Stomach (tissue), 9 donors: ENCODE data around the gene FGD3. TPM values are rescaled to one million over a fixed set of nuclear protein-coding genes. Genes with fewer than 3 reads are reported as not detected.

Source experiments
- DNase-seq, 2 donors: peaks; one replicate each; pipeline versions ENCODE4 v3.0.0 to v3.0.0-alpha.2; 2013 to 2019
- H3K27ac ChIP-seq, 5 donors: fragments of 200-600 bp in 4 of 5; sonication (generic) in 4 of 5; one replicate each; pipeline ENCODE4 v1.5.1; 2013 to 2019; ENCODE audit warnings: mild to moderate bottlenecking in 1 of 5, moderate library complexity in 1 of 5
- H3K27me3 ChIP-seq, 3 donors: fragments of 200-600 bp; sonication (generic); one replicate each; pipeline ENCODE4 v1.5.1; 2017 to 2019; ENCODE audit warnings: mixed run types in 1 of 3
- H3K36me3 ChIP-seq, 4 donors: fragments of 200-600 bp; sonication (generic); 1 replicate in 3 of 4; 2 replicates in 1 of 4; pipeline ENCODE4 v1.5.1; 2016 to 2019
- H3K4me1 ChIP-seq, 4 donors: fragments of 200-600 bp; sonication (generic); one replicate each; pipeline ENCODE4 v1.5.1; 2016 to 2019
- H3K4me3 ChIP-seq, 4 donors: fragments of 200-600 bp; sonication (generic) in 3 of 4; one replicate each; pipeline ENCODE4 v1.5.1; 2016 to 2019; ENCODE audit warnings: mild to moderate bottlenecking in 1 of 4
- H3K9me3 ChIP-seq, 4 donors: fragments of 200-600 bp; sonication (generic); one replicate each; pipeline ENCODE4 v1.5.1; 2016 to 2019
- CTCF ChIP-seq, 7 experiments: fragments of 450-650 bp in 4 of 7; fragments of 200-600 bp in 3 of 7; sonication (generic) in 3 of 7; IDR thresholded peaks; one replicate each; pipeline ENCODE4 v1.5.1; 2016 to 2019; ENCODE audit warnings: antibody characterized with exemption in 7 of 7, control low read depth in 2 of 7, mild to moderate bottlenecking in 1 of 7
- EP300 ChIP-seq: sonication (generic); formaldehyde crosslinking; IDR thresholded peaks from one replicate; pipeline ENCODE4 v1.6.1; 2017; ENCODE audit warnings: antibody characterized with exemption
- POLR2A ChIP-seq, 4 donors: fragments of 450-650 bp; IDR thresholded peaks; one replicate each; pipeline ENCODE4 v1.6.1; 2016; ENCODE audit warnings: antibody characterized with exemption in 4 of 4, control low read depth in 2 of 4, mild to moderate bottlenecking in 1 of 4, moderate library complexity in 1 of 4
- POLR2AphosphoS5 ChIP-seq, 3 donors: sonication (generic); formaldehyde crosslinking; IDR thresholded peaks; one replicate each; pipeline ENCODE4 v1.6.1; 2016; ENCODE audit warnings: antibody characterized with exemption in 3 of 3
- WGBS, 5 donors: extraction: QIAGEN DNeasy Blood & Tissue Kit in 3 of 5; methylation state at CpG; one replicate each; pipeline versions ENCODE4 v1.1.5 to v1.1.7; 2013 to 2018; 5-methylcytosine and 5-hydroxymethylcytosine counted together
- intact Hi-C: fragments of 100-400 bp; cut with DNase I; formaldehyde crosslinking; loops from one replicate; pipeline ENCODE4 v1.15.1; 2023; ENCODE audit warnings: low total_unique reads
- polyA plus RNA-seq, 3 donors: library from polyadenylated mRNA; stranded (reverse); fragments of 200-250 nt; gene quantifications; one replicate each; pipeline ENCODE4 v1.2.3, GENCODE V29; 2013
- total RNA-seq, 5 donors: library from RNA; depleted of rRNA; stranded (reverse); fragments of >200 nt; gene quantifications; one replicate each; pipeline versions ENCODE4 v1.1.0 to v1.2.3, GENCODE V29; 2014 to 2016
- donor health status: healthy with polysubstance abuse.
- donor health status: Bipolar disorder and iron deficiency.
- donor health status: healthy.

Gene FGD3
- total and polyA plus RNA-seq, 8 donors, result 1.7 to 8.8 (median 2.4) TPM

GRCh38 chr9:93059715-93060578 is 112.6 kb downstream of the FGD3 start:
- WGBS, 5 donors, result 44 to 95% (median 76%) methylated on average over 6 to 7 of the region's 7 CpGs
- TF ChIP-seq EP300, result no peak
- no peak for TF ChIP-seq POLR2AphosphoS5 (IDR thresholded peaks at IDR 0.05)
- TF ChIP-seq CTCF (IDR thresholded peaks at IDR 0.05), result no peak
- TF ChIP-seq POLR2A (IDR thresholded peaks at IDR 0.05), result no peak
- Histone ChIP-seq H3K4me3 (peak overlapping the region; percentile 55 to 65 (median 58)), H3K36me3 (no peaks in the 10 kb centered on the region), H3K27ac (peak overlapping the region; percentile 1 to 81 (median 69)), H3K27me3 (no peaks in the 10 kb centered on the region), H3K4me1 (peaks cover 38 to 70% (median 49%) of the 10 kb centered on the region in 4 donors), H3K9me3 (no peaks in the 10 kb centered on the region)
- intact Hi-C loops, result no loop called here
- DNase-seq, result no peak

GRCh38 chr9:93060746-93061259 is 113.5 kb downstream of the FGD3 start:
- Histone ChIP-seq H3K4me1 (peaks cover 38 to 70% (median 49%) of the 10 kb centered on the region in 4 donors), H3K4me3 (no peak overlapping the region), H3K27ac (peak overlapping the region in 3 of 5 donors; percentile 20 to 58 (median 49)), H3K27me3 (no peaks in the 10 kb centered on the region), H3K36me3 (no peaks in the 10 kb centered on the region), H3K9me3 (no peaks in the 10 kb centered on the region)
- DNase-seq, result peak; percentile 33 to 52
- WGBS, 5 donors, result 50 to 63% (median 61%) methylated on average over 8 of the region's 8 CpGs
- intact Hi-C loops, result no loop called here
- no peak for TF ChIP-seq POLR2AphosphoS5 (IDR thresholded peaks at IDR 0.05)
- no peak for TF ChIP-seq POLR2A (IDR thresholded peaks at IDR 0.05)
- no peak for TF ChIP-seq EP300
- no peak for TF ChIP-seq CTCF (IDR thresholded peaks at IDR 0.05)

GRCh38 chr9:93061260-93061751 is 114.0 kb downstream of the FGD3 start:
- TF ChIP-seq POLR2AphosphoS5 (IDR thresholded peaks at IDR 0.05) (no peak), EP300 (no peak), POLR2A (IDR thresholded peaks at IDR 0.05) (no peak), CTCF (IDR thresholded peaks at IDR 0.05) (no peak)
- Histone ChIP-seq H3K27ac (peak overlapping the region in 3 of 5 donors; percentile 20 to 58 (median 49)), H3K9me3 (no peaks in the 10 kb centered on the region), H3K4me3 (no peak overlapping the region), H3K27me3 (no peaks in the 10 kb centered on the region), H3K36me3 (no peaks in the 10 kb centered on the region), H3K4me1 (peaks cover 38 to 70% (median 49%) of the 10 kb centered on the region in 4 donors)
- intact Hi-C loops, result no loop called here
- WGBS, 5 donors, result 48 to 71% (median 65%) methylated on average over 3 to 4 of the region's 4 CpGs
- DNase-seq, result no peak

- peak; percentile 48 to 80 for DNase-seq
- Histone ChIP-seq H3K4me1 (peaks cover 38 to 70% (median 48%) of the 10 kb centered on the region in 4 donors), H3K36me3 (no peaks in the 10 kb centered on the region), H3K9me3 (no peaks in the 10 kb centered on the region), H3K4me3 (no peak overlapping the region), H3K27ac (peak overlapping the region in 2 of 5 donors; percentile 49 to 58), H3K27me3 (no peaks in the 10 kb centered on the region)
- intact Hi-C loops, result no loop called here
- TF ChIP-seq POLR2A (IDR thresholded peaks at IDR 0.05) (no peak), POLR2AphosphoS5 (IDR thresholded peaks at IDR 0.05) (no peak), EP300 (no peak), CTCF (IDR thresholded peaks at IDR 0.05) (no peak)
- 47 to 65% (median 53%) methylated on average over 19 of the region's 19 CpGs for WGBS, 5 donors
These were observed 114.8 kb downstream of the FGD3 start for GRCh38 chr9:93061791-93062763.
